ENCODE data around the gene NDUFB7. TPM values are rescaled to one million over a fixed set of nuclear protein-coding genes. Genes with fewer than 3 reads are reported as not detected.
A peak's percentile ranks its signal among the peaks of the same experiment; 100 is the strongest.

NDUFB7 gene
- total RNA-seq, 1 donor from 2014 or later, result 137 TPM

GRCh38 chr19:14528419-14529253 is 43.2 kb downstream of the NDUFB7 start:
- Mint-ChIP-seq H3K36me3 (peaks cover 3% of the 10 kb centered on the region), H3K9me3 (no peaks in the 10 kb centered on the region), H3K27me3 (no peaks in the 10 kb centered on the region), H3K4me1 (ENCODE audit: unreplicated experiment) (peaks cover 19% of the 10 kb centered on the region), H3K27ac (peak overlapping the region; percentile 97), H3K4me3 (peak overlapping the region; percentile 99)
- DNase-seq (ENCODE audit: extremely low spot score, unreplicated experiment), result no peak
- no peak for TF ChIP-seq CTCF (conservative IDR thresholded peaks at IDR 0.05)

GRCh38 chr19:14526423-14526822 is 45.4 kb downstream of the NDUFB7 start:
- no peaks in the 10 kb centered on the region for H3K27me3 Mint-ChIP-seq
- no peaks in the 10 kb centered on the region for H3K9me3 Mint-ChIP-seq
- TF ChIP-seq CTCF (conservative IDR thresholded peaks at IDR 0.05), result no peak
- H3K4me3 Mint-ChIP-seq, result peak overlapping the region; percentile 16
- peaks cover 15% of the 10 kb centered on the region for H3K4me1 Mint-ChIP-seq (ENCODE audit: unreplicated experiment)
- no peaks in the 10 kb centered on the region for H3K36me3 Mint-ChIP-seq
- peak overlapping the region; percentile 84 for H3K27ac Mint-ChIP-seq
- no peak for DNase-seq (ENCODE audit: extremely low spot score, unreplicated experiment)

- Mint-ChIP-seq H3K9me3 (no peaks in the 10 kb centered on the region), H3K4me3 (peak overlapping the region; percentile 53), H3K36me3 (no peaks in the 10 kb centered on the region), H3K27me3 (no peaks in the 10 kb centered on the region), H3K4me1 (ENCODE audit: unreplicated experiment) (peaks cover 13% of the 10 kb centered on the region), H3K27ac (peak overlapping the region; percentile 84)
- no peak for DNase-seq (ENCODE audit: extremely low spot score, unreplicated experiment)
- no peak for TF ChIP-seq CTCF (conservative IDR thresholded peaks at IDR 0.05)
Observed at GRCh38 chr19:14525729-14526128, 46.1 kb downstream of the NDUFB7 start.

GRCh38 chr19:14520543-14520942 is 51.3 kb downstream of the NDUFB7 start:
- Mint-ChIP-seq H3K36me3 (peaks cover 13% of the 10 kb centered on the region), H3K9me3 (no peaks in the 10 kb centered on the region), H3K27ac (no peak overlapping the region), H3K4me3 (no peak overlapping the region), H3K27me3 (no peaks in the 10 kb centered on the region), H3K4me1 (ENCODE audit: unreplicated experiment) (peaks cover 22% of the 10 kb centered on the region)
- TF ChIP-seq CTCF (conservative IDR thresholded peaks at IDR 0.05), result no peak
- no peak for DNase-seq (ENCODE audit: extremely low spot score, unreplicated experiment)

GRCh38 chr19:14519860-14520407 is 51.9 kb downstream of the NDUFB7 start:
- Mint-ChIP-seq H3K27ac (peak overlapping the region; percentile 81), H3K36me3 (peaks cover 19% of the 10 kb centered on the region), H3K4me1 (ENCODE audit: unreplicated experiment) (peaks cover 28% of the 10 kb centered on the region), H3K4me3 (peak overlapping the region; percentile 70), H3K27me3 (no peaks in the 10 kb centered on the region), H3K9me3 (no peaks in the 10 kb centered on the region)
- TF ChIP-seq CTCF (conservative IDR thresholded peaks at IDR 0.05), result no peak
- no peak for DNase-seq (ENCODE audit: extremely low spot score, unreplicated experiment)

Data from type B pancreatic cell (in vitro differentiated cells).